ENCODE results near the gene CERS6.
"Not testable (repeated sequence)": the region's sequence is repeated elsewhere in the genome, so short reads cannot be mapped to it uniquely, and the experiment has no call there.

The CERS6 gene

GRCh38 chr2:168787782-168788376, 331.8 kb downstream of the CERS6 start:
- no peak for DNase-seq

- no peak for DNase-seq
These were observed 333.7 kb downstream of the CERS6 start for GRCh38 chr2:168789776-168790175.

GRCh38 chr2:168790226-168790902, 334.3 kb downstream of the CERS6 start:
- DNase-seq: no peak

- DNase-seq: not testable (repeated sequence)
These were observed 335.1 kb downstream of the CERS6 start for GRCh38 chr2:168791140-168791539.

GRCh38 chr2:168793596-168793995, 337.5 kb downstream of the CERS6 start:
- no peak for DNase-seq

GRCh38 chr2:168794968-168795367, 338.9 kb downstream of the CERS6 start:
- no peak for DNase-seq

- DNase-seq: no peak
These were observed 340.1 kb downstream of the CERS6 start for GRCh38 chr2:168796090-168796577.

GRCh38 chr2:168796583-168797285, 340.7 kb downstream of the CERS6 start:
- DNase-seq: no peak

- DNase-seq: no peak
These were observed 341.2 kb downstream of the CERS6 start for GRCh38 chr2:168797286-168797655.

GRCh38 chr2:168798076-168798887, 342.2 kb downstream of the CERS6 start:
- DNase-seq: no peak

- DNase-seq: no peak
These were observed 342.9 kb downstream of the CERS6 start for GRCh38 chr2:168798888-168799410.

- DNase-seq: no peak
These were observed 345.4 kb downstream of the CERS6 start for GRCh38 chr2:168801471-168801870.

GRCh38 chr2:168801961-168802858, 346.1 kb downstream of the CERS6 start, which contains the start of gene NOSTRIN:
TSS of gene NOSTRIN (plus strand) at chr2:168802637. CDS start at chr2:168802647, 10 bp downstream.
- no peak for DNase-seq

GRCh38 chr2:168802859-168803725, 347.0 kb downstream of the CERS6 start:
- no peak for DNase-seq

- no peak for DNase-seq
These were observed 348.1 kb downstream of the CERS6 start for GRCh38 chr2:168804214-168804613.

GRCh38 chr2:168805615-168806014, 349.5 kb downstream of the CERS6 start:
- no peak for DNase-seq

GRCh38 chr2:168809537-168809936, 353.5 kb downstream of the CERS6 start:
- DNase-seq: no peak

GRCh38 chr2:168810235-168810634, 354.2 kb downstream of the CERS6 start:
- no peak for DNase-seq

- no peak for DNase-seq
These were observed 355.6 kb downstream of the CERS6 start for GRCh38 chr2:168811696-168812095.

GRCh38 chr2:168814046-168814445, 358.0 kb downstream of the CERS6 start:
- no peak for DNase-seq
